Measurements from ENCODE around the gene HSPA1L. TPM values are rescaled to one million over a fixed set of nuclear protein-coding genes. Genes with fewer than 3 reads are reported as not detected.
"Not testable (repeated sequence)": the region's sequence is repeated elsewhere in the genome, so short reads cannot be mapped to it uniquely, and the experiment has no call there.

The HSPA1L gene
- total and polyA plus RNA-seq, 9 donors, result 2.3 to 4.1 (median 3.5) TPM

DNA sequence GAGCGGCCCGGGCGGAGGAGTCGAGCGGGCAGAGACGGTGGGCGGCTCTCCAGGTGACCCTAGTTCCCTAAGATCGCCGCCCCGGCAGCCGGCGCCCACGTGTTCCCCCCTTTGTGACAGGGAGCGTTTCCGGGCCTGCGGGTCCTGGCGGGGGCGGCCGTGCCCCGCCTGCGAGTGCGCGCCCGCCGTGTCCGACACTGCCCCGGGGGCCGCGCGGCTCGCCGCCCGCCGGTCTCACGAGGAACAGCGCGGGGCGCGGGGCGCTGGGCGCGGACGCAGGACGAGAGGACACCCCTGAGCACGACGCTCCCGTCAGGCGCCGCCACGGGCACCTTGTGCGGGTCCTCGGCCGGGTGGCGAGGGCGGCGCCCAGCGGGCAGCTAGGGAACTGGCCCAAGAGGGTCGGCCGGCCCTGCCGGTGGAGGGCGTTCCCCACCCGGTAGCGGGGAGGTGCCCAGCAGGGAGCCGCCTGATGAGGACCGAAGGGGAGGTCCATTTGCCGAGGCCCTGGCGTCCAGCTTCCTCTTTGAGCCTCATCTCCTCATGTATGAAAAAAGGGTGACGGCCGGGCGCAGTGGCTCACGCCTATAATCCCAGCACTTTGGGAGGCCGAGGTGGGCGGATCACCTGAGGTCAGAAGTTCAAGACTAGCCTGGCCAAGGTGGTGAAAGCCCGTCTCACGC lies 19.3 kb downstream of the HSPA1L start, which contains the start of gene VARS1:
Gene VARS1 (minus strand): TSS at position 137 of the 683 bp plus-strand sequence. CDS start 535 bp downstream, outside the sequence.
- H3K4me3 ChIP-seq (ENCODE audit: low read length), result peak within 1 kb of the TSS; percentile 97
- peaks cover 18% of the 10 kb centered on the region for H3K4me1 ChIP-seq (ENCODE audit: control insufficient read depth, insufficient read depth, low read length)
- under 1% methylated on average over 75 of the region's 75 CpGs for WGBS (ENCODE audit: insufficient coverage)
- H3K36me3 ChIP-seq (ENCODE audit: control insufficient read depth, insufficient read depth, low read length), result peaks cover 32% of the 10 kb centered on the region
- no peaks in the 10 kb centered on the region for H3K9me3 ChIP-seq (replicated peaks; ENCODE audit: control insufficient read depth, low read depth, low read length)
- DNase-seq, result peak; percentile 92
- no peaks in the 10 kb centered on the region for H3K27me3 ChIP-seq (ENCODE audit: control insufficient read depth, insufficient read depth, low read length)
- H3K27ac ChIP-seq (ENCODE audit: low read length), result peak within 1 kb of the TSS; percentile 97

DNA sequence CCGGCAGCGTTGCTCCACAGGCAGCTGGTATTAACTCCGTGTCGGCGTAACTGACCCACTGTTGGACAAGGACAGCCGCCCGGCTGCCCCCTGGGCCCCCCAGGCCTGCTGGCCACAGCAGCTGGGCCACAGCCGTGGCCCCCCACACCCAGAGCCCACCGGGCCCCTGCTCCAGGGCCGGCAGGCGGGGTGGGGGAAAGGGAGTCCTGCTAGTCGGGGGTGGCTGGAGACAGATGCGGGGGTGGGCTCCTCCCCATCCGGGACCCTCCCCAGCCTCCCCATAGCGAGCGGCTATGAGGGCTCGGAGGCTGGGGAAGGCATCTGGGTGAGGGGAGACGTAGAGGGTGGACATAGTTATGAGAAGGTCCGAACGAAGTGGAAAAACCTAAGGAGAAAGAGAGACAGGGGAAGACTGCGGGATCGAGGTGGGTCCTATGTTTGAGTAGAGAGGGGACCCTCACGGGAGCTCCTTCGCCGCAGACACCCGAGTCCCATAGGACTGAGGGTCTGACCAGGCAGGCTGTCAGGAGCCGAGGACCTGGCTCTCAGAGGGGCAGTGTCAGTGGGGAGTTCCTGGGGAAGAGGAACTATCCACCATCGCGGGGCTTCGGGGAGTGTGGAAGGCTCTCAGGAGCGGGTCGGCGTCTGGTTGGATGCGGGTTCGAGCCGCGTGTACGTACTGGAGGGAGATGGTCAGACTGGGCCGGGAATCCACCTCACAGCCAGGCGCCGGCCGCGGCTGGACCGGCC lies 20.0 kb downstream of the HSPA1L start:
- 1% methylated on average over 29 of the region's 44 CpGs for WGBS (ENCODE audit: insufficient coverage)
- Histone ChIP-seq H3K27me3 (ENCODE audit: control insufficient read depth, insufficient read depth, low read length) (no peaks in the 10 kb centered on the region), H3K27ac (ENCODE audit: low read length) (peak overlapping the region; percentile 97), H3K4me3 (ENCODE audit: low read length) (peak overlapping the region; percentile 97), H3K36me3 (ENCODE audit: control insufficient read depth, insufficient read depth, low read length) (peaks cover 35% of the 10 kb centered on the region), H3K9me3 (replicated peaks; ENCODE audit: control insufficient read depth, low read depth, low read length) (no peaks in the 10 kb centered on the region), H3K4me1 (ENCODE audit: control insufficient read depth, insufficient read depth, low read length) (peaks cover 18% of the 10 kb centered on the region)
- DNase-seq, result peak; percentile 52

DNA sequence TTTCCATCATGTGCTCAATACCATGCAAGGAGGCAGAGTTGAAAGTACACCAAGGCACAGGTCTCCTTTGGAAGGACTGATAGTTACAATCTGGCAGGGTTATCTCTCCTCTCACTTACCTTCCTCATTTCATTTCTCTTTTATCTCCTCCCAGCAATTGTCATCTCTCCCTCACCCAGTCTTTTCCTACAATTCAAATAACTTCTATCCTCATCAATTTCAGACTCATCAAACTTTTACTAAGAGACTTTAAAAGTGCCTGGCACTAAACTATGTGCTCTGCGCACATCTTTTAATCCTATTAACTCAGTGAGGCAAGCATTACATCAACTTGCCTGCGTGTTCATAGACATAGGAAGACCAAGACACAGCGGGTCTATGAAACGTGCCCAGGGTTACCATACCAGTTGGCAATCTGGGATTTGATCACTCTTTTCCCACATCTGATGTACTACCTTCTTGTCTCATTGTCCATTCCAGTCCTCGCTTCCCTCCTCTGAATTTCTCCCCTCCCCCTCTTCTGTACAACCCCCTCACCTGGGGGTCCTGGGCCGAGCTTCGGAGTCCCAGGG lies 20.7 kb downstream of the HSPA1L start:
- no peak for DNase-seq
- Histone ChIP-seq H3K27ac (ENCODE audit: low read length) (peak overlapping the region; percentile 97), H3K4me3 (ENCODE audit: low read length) (peak overlapping the region; percentile 97), H3K4me1 (ENCODE audit: control insufficient read depth, insufficient read depth, low read length) (peaks cover 18% of the 10 kb centered on the region), H3K27me3 (ENCODE audit: control insufficient read depth, insufficient read depth, low read length) (no peaks in the 10 kb centered on the region), H3K9me3 (replicated peaks; ENCODE audit: control insufficient read depth, low read depth, low read length) (no peaks in the 10 kb centered on the region), H3K36me3 (ENCODE audit: control insufficient read depth, insufficient read depth, low read length) (peaks cover 42% of the 10 kb centered on the region)
- 12% methylated on average over 7 of the region's 7 CpGs for WGBS (ENCODE audit: insufficient coverage)

DNA sequence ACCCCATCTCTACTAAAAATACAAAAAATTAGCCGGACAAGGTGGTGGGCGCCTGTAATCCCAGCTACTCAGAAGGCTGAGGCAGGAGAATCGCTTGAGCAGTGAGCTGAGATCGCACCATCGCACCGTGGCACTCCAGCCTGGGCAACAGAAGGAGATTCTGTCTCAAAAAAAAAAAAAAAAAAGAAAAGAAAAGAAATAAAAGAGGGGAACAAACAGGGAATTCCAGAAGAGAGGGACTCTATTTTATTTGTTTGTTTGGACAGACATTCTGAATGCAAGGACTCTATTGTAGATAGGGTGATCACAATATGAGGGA lies 21.2 kb downstream of the HSPA1L start:
- H3K4me3 ChIP-seq (ENCODE audit: low read length); H3K9me3 ChIP-seq (replicated peaks; ENCODE audit: control insufficient read depth, low read depth, low read length); DNase-seq; H3K27me3 ChIP-seq (ENCODE audit: control insufficient read depth, insufficient read depth, low read length): not testable (repeated sequence)
- Histone ChIP-seq H3K36me3 (ENCODE audit: control insufficient read depth, insufficient read depth, low read length) (peaks cover 44% of the 10 kb centered on the region), H3K27ac (ENCODE audit: low read length) (peak overlapping the region; percentile 97), H3K4me1 (ENCODE audit: control insufficient read depth, insufficient read depth, low read length) (peaks cover 18% of the 10 kb centered on the region)
- WGBS (ENCODE audit: insufficient coverage), result 100% methylated on average over 2 of the region's 6 CpGs

DNA sequence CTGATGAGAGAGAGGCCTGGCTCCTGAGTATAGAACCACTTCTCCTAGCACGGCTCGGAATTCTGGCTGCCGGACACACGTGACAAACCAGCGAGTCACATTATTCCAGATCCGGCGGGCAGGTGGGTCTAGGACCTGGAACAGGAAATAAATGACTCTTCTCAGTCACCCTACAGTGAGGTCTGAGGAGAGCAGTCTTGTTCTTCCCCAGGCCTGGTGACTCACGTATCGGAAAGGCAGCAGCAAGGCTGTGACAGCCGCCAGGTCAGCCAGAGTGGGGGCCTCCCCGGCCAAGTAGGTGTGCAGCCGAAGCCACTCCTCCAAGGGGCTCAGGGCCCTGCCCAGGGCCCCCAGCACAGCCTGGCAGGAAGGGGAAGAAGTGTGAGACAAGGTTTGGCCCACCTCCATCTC lies 22.3 kb downstream of the HSPA1L start:
- H3K9me3 ChIP-seq (replicated peaks; ENCODE audit: control insufficient read depth, low read depth, low read length), result no peaks in the 10 kb centered on the region
- no peak overlapping the region for H3K4me3 ChIP-seq (ENCODE audit: low read length)
- H3K4me1 ChIP-seq (ENCODE audit: control insufficient read depth, insufficient read depth, low read length), result peaks cover 18% of the 10 kb centered on the region
- H3K27me3 ChIP-seq (ENCODE audit: control insufficient read depth, insufficient read depth, low read length), result no peaks in the 10 kb centered on the region
- 83% methylated on average over 7 of the region's 12 CpGs for WGBS (ENCODE audit: insufficient coverage)
- no peak for DNase-seq
- peaks cover 41% of the 10 kb centered on the region for H3K36me3 ChIP-seq (ENCODE audit: control insufficient read depth, insufficient read depth, low read length)
- no peak overlapping the region for H3K27ac ChIP-seq (ENCODE audit: low read length)

DNA sequence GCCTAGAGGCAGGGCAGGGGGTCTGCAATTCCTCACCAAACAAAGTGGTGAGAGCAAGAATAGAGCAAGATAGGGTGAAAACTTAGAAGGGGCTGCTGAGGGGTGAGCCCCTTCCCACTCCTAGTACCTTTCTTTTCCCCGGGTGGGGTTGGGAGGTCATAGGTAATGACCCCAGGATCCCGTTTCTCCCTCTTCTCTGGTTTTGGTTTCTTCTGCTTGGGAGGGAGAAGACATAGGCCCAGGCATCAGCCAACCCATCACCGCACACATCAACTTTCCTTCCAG lies 23.1 kb downstream of the HSPA1L start:
- Histone ChIP-seq H3K36me3 (ENCODE audit: control insufficient read depth, insufficient read depth, low read length) (peaks cover 37% of the 10 kb centered on the region), H3K27me3 (ENCODE audit: control insufficient read depth, insufficient read depth, low read length) (no peaks in the 10 kb centered on the region), H3K4me3 (ENCODE audit: low read length) (no peak overlapping the region), H3K9me3 (replicated peaks; ENCODE audit: control insufficient read depth, low read depth, low read length) (no peaks in the 10 kb centered on the region), H3K4me1 (ENCODE audit: control insufficient read depth, insufficient read depth, low read length) (peaks cover 18% of the 10 kb centered on the region), H3K27ac (ENCODE audit: low read length) (no peak overlapping the region)
- whole genome bisulfite sequencing (ENCODE audit: insufficient coverage), result no CpG with 5 or more reads among the region's 3 CpGs
- DNase-seq, result no peak

DNA sequence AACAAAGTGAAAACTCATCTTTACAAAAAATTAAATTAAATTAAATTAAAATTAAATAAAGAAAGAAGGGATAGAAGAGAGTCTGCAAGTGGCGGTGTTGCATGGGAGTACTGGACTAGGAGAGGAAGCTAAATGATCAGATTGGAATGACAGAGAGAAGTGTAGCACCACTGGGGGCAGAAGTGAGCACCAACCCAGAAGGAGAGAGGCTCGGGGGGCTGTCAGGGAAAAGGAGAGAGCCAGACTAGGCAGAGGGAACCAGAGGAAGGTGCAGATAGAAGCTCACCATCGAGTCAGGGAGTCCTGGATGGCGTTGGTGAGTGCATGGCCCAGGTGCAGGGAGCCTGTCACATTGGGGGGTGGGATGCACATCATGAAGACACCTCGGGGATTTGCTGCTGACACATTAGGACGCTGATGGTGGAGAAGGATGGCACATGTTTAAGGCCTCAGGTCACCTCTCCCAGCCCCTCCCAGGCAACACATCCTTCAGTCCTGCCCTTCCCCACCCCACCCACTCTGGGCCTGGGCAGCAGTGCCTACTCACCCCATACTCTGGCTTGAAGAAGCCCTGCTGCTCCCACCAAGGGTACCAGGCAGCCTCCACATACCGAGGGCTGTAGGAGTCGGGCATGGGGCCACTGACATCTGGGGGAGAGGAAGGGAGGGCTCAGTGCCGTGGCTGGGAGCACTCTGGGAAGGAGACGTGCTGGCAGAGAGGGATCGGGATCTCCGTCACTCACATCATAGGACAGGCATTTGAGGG lies 23.6 kb downstream of the HSPA1L start:
- DNase-seq, result peak; percentile 68
- peaks cover 38% of the 10 kb centered on the region for H3K36me3 ChIP-seq (ENCODE audit: control insufficient read depth, insufficient read depth, low read length)
- H3K27ac ChIP-seq (ENCODE audit: low read length), result no peak overlapping the region
- peaks cover 18% of the 10 kb centered on the region for H3K4me1 ChIP-seq (ENCODE audit: control insufficient read depth, insufficient read depth, low read length)
- H3K27me3 ChIP-seq (ENCODE audit: control insufficient read depth, insufficient read depth, low read length), result no peaks in the 10 kb centered on the region
- 23% methylated on average over 4 of the region's 12 CpGs for WGBS (ENCODE audit: insufficient coverage)
- no peaks in the 10 kb centered on the region for H3K9me3 ChIP-seq (replicated peaks; ENCODE audit: control insufficient read depth, low read depth, low read length)
- no peak overlapping the region for H3K4me3 ChIP-seq (ENCODE audit: low read length)

DNA sequence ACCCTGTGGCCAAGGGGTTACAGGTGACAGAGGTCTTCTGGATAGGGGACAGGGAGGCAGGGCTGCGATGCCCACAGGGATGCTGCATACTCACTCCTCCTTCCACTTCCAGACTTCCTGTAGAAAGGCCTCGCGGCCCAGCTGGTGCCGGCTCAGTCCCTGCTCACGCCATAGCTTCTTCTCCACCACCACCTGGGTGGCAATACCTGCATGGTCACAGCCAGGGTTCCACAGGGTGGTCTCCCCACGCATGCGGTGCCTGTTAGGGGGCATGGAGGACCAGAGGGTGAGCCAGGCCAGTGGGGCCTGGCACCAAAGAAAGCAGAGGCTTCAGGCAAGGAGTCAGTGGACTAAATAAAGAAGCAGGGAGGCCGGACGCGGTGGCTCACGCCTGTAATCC lies 29.6 kb downstream of the HSPA1L start:
- H3K27ac ChIP-seq (ENCODE audit: low read length), result no peak overlapping the region
- H3K9me3 ChIP-seq (replicated peaks; ENCODE audit: control insufficient read depth, low read depth, low read length), result no peaks in the 10 kb centered on the region
- no peak overlapping the region for H3K4me3 ChIP-seq (ENCODE audit: low read length)
- no peak for DNase-seq
- no peaks in the 10 kb centered on the region for H3K4me1 ChIP-seq (ENCODE audit: control insufficient read depth, insufficient read depth, low read length)
- H3K27me3 ChIP-seq (ENCODE audit: control insufficient read depth, insufficient read depth, low read length), result no peaks in the 10 kb centered on the region
- H3K36me3 ChIP-seq (ENCODE audit: control insufficient read depth, insufficient read depth, low read length), result peaks cover 71% of the 10 kb centered on the region
- 96% methylated on average over 3 of the region's 11 CpGs for WGBS (ENCODE audit: insufficient coverage)

DNA sequence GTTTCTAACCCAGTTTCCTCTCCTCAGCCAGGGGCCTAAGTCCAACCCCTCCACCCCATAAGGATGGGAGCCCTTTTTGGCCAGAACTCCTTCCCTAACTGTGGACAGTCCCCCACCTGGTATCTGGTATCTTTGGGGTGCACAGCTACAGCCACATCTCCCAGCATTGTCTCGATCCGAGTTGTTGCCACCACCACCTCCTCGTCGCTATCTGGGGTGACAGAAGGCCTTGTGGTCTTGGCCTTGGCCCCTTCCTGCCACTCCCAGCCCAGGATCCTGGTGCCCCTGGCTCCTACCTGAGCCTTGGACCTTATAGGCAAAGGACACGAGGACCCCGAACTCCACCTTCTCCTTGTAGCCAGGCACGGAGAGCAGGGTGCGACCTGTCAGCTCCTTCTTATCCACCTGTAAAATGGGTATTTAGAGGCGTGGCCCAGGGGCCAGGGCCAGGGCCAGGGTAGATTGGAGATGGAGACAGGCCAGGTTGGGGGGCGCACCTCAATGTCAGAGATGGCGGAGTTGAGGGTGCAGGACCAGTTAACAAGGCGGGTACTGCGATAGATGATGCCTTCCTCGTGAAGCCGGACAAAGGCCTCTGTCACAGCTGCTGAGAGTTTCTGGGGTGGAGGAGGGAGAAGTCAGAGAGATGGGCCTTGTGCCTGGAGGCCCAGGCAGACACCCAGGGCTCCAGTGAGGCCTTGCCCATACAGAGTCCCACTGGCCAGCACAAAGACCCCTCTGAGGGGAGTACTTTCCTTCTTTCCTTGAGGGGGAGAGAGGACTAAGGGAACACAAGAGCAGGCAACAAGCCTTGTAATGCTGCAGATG lies 30.8 kb downstream of the HSPA1L start:
- DNase-seq, result no peak
- H3K9me3 ChIP-seq (replicated peaks; ENCODE audit: control insufficient read depth, low read depth, low read length), result no peaks in the 10 kb centered on the region
- 91% methylated on average over 13 of the region's 15 CpGs for WGBS (ENCODE audit: insufficient coverage)
- no peaks in the 10 kb centered on the region for H3K27me3 ChIP-seq (ENCODE audit: control insufficient read depth, insufficient read depth, low read length)
- H3K4me1 ChIP-seq (ENCODE audit: control insufficient read depth, insufficient read depth, low read length), result no peaks in the 10 kb centered on the region
- no peak overlapping the region for H3K27ac ChIP-seq (ENCODE audit: low read length)
- peaks cover 73% of the 10 kb centered on the region for H3K36me3 ChIP-seq (ENCODE audit: control insufficient read depth, insufficient read depth, low read length)
- H3K4me3 ChIP-seq (ENCODE audit: low read length), result no peak overlapping the region

All from muscle of leg (tissue), 11 donors.